GM19395 (cell line): ENCODE measurements around the gene FBXL13.
"Not testable (repeated sequence)": the region's sequence is repeated elsewhere in the genome, so short reads cannot be mapped to it uniquely, and the experiment has no call there.

Experiments used
- ATAC-seq: cut with Tn5 transposase; IDR thresholded peaks from one replicate; pipeline ENCODE4 v1.9.1; 2021; ENCODE audit warnings: mild to moderate bottlenecking, moderate library complexity; ENCODE audit not compliant: unreplicated experiment

The FBXL13 gene

GRCh38 chr7:103080923-103081322 is 6.3 kb upstream of the FBXL13 start:
- ATAC-seq: no peak

- no peak for ATAC-seq
Measured at GRCh38 chr7:103079836-103080235, 5.2 kb upstream of the FBXL13 start.

- ATAC-seq: not testable (repeated sequence)
Measured at GRCh38 chr7:103078226-103078625, 3.6 kb upstream of the FBXL13 start.

- no peak for ATAC-seq
Measured at GRCh38 chr7:103077318-103077717, 2.7 kb upstream of the FBXL13 start.

- ATAC-seq: no peak
Measured at GRCh38 chr7:103076764-103077163, 2.2 kb upstream of the FBXL13 start.

GRCh38 chr7:103075337-103075918 is 832 bp upstream of the FBXL13 start:
- ATAC-seq: peak; percentile 51

- no peak for ATAC-seq
Measured at GRCh38 chr7:103073989-103074518, 542 bp downstream of the FBXL13 start.

GRCh38 chr7:103071000-103071399 is 3.6 kb downstream of the FBXL13 start:
- no peak for ATAC-seq

DNA sequence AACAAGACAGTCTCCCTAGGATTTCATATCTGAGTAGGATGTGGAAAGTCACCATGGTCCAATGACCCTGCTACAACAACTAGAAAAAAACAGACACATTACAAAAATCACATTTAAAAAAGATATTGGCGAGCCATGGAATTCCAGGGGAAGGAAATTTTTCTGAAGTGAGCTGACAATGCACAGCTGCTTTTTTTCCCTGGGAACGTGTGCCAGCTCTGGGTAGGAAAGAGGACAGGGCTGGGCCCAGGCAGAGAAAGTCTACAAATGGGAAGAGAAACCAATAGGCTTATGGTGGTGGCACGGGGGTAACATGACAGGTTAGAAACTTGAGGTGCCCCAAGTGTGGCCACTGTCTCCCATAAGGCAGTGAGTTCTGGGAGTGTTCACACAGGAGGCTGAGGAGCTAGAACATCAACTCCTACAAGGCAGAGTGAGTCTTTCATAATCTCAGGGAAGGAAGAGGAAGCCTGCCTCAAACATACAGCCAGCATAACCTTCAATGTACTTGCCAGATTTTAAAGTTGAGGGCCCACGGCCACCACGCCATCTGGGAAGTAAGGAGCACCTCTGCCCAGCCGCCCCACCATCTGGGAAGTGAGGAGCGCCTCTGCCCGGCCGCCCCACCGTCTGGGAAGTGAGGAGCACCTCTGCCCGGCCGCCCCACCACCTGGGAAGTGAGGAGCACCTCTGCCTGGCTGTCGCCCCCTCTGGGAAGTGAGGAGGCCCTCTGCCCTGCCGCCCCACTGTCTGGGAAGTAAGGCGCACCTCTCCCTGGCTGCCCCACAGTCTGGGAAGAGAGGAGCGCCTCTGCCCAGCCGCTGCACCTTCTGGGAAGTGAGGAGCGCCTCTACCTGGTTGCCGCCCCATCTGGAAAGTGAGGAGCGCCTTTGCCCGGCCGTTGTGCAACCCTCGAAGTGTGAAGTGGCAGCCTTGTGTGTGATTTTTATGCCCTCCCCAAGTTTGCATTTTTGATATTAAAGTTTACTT is 5.9 kb downstream of the FBXL13 start:
- ATAC-seq: no peak

DNA sequence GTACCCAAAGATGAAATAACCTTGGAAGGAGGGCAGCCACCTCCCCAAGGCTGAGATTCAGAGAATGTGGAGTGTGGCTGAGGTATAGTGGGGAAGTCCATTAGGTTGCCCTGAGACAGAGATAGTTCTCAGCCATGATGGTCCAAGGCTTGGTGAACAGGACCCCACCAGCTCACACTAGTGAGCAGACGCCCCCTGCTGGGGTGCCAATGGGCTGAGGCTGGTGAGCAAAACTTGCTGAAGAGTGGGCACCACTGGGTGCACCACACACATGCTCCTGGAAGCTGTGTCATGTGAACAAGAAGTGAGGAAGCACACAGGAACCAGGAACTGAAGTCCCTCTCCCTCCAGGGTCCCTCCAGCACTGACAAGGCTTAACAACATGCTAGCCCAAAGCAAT is 8.9 kb downstream of the FBXL13 start:
- ATAC-seq: no peak

DNA sequence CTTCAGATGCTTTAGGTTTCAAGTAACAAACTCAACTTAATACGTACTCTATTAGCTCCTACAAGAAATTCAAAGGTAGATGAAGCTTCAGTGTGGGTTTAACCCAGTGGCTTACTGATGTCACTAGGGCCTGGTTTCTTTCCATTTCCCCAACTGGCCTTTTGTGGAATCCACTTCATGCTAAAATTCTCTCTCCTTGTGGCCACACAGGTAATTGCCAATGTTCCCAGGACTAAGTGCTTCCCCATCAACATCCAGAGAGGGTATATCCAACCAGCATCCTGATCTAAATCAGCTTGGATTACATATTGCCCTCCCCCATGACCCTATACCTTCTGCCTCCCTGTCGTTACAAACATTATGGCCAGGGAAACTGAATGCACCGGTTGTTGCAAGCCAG is 10.7 kb downstream of the FBXL13 start:
- no peak for ATAC-seq

DNA sequence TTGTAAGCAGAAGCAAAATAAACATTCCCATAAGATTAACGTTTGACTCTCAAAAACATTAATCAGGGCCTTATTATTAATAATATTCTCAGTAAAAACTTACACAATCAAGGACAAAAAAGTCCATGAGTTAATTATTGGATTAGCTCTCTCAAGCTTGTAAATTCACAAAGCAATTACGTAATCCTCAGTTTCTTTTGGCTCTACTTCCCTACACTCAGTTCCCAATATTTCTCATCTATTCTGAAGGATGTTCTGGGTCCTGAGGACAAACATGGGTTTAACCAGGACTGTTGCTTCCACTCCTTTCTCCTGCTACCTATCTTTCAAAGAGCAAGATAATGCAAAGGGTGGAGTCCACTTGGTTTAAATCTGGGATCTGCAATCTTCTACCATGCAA is 15.1 kb downstream of the FBXL13 start:
- no peak for ATAC-seq

DNA sequence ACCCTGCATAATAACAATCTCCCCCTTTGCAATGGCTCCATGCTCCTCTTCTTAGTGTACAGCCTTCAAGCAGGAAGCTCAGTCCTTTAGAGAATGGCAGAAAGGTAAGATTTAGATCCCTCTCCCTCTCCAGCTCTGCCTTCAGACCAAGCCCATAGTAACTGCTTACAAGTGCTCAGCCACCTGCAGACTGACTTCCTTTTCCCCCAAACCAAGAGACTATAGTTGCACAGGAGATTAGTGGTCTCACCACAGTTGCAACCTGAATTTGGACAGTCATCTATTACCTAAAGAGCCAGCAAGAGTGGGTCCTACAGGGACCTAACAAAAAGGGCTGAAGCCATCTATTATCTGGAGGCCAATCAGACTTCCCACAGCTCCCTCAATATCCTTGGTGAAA is 16.5 kb downstream of the FBXL13 start:
- no peak for ATAC-seq

DNA sequence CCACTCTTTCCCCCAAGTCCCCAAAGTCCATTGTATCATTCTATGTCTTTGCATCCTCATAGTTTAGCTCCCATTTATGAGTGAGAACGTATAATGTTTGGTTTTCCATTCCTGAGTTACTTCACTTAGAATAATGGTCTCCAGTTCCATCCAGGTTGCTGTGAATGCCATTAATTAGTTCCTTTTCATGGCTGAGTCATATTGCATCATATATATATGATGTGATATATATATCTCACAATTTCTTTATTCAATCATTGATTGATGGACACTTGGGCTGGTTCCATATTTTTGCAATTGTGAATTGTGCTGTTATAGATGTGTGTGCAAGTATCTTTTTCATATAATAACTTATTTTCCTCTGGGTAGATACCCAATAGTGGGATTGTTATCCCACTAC is 18.6 kb downstream of the FBXL13 start:
- not testable (repeated sequence) for ATAC-seq

DNA sequence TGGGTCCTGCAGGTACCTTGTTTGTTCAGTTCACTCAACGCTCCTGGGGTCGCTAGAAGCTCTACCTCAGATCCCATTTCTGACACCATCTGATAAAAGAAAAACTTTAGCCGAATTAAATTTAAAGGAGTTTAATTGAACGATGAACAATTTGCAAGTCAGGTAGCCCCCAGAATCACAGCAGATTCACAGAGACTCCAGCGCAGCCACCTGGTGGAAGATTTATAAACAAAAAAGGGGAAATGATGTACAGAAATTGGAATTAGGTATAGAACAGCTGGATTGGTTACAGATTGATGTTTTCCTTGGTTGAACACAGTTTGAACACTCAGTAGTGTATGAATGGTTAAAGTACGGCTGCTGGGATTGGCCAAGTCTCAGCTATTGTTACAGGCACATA is 23.1 kb downstream of the FBXL13 start:
- ATAC-seq: no peak

DNA sequence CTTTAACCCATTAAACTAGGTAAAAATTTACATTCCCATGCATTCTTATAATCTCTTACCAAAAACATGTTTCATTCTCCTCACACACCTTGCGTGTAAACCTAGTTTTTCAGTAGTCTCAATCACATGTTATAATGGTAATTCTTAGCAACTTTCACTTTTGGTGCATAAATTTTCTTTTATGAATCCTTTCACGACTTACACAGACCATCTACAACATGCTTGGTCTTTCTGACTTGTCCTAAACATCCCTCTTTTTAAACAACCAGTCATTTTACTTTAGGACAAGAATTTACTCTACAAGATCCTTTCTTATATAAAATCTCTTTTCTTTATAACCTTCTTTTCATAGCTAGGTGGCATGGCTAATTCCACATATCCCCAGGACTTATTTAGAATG is 25.8 kb downstream of the FBXL13 start:
- ATAC-seq: no peak

DNA sequence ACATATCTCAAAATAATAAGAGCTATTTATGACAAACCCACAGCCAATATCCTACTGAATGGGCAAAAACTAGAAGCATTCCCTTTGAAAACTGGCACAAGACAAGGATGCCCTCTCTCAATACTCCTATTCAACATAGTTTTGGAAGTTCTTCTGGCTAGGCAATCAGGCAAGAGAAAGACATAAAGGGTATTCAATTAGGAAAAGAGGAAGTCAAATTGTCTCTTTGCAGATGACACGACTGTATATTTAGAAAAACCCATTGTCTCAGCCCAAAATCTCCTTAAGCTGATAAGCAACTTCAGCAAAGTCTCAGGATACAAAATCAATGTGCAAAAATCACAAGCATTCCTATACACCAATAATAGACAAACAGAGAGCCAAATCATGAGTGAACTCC is 32.8 kb downstream of the FBXL13 start:
- ATAC-seq: not testable (repeated sequence)

DNA sequence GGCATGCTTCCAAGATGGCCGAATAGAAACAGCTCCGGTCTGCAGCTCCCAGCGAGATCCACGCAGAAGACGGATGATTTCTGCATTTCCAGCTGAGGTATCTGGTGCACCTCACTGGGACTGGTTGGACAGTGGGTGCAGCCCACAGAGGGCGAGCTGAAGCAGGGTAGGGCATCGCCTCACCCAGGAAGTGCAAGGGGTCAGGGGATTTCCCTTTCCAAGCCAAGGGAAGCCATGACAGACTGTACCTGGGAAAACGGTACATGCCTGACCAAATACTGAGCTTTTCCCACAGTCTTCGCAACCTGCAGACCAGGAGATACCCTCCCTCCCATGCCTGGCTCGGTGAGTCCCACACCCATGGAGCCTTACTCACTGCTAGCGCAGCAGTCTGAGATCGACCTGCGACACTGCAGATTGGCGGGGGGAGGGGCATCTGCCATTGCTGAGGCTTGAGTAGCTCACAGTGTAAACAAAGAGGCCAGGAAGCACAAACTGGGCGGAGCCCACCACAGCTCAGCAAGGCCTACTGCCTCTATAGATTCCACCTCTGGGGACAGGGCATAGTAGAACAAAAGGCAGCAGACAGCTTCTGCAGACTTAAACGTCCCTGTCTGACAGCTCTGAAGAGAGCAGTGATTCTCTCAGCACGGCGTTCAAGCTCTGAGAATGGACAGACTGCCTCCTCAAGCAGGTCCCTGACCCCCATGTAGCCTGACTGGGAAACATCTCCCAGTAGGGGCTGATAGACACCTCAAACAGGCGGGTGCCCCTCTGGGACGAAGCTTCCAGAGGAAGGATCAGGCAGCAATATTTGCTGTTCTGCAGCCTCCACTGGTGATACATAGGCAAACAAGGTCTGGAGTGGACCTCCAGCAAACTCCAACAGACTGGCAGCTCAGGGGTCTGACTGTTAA is 36.5 kb downstream of the FBXL13 start:
- not testable (repeated sequence) for ATAC-seq

- no peak for ATAC-seq
Measured at GRCh38 chr7:103037476-103037822, 37.1 kb downstream of the FBXL13 start.

DNA sequence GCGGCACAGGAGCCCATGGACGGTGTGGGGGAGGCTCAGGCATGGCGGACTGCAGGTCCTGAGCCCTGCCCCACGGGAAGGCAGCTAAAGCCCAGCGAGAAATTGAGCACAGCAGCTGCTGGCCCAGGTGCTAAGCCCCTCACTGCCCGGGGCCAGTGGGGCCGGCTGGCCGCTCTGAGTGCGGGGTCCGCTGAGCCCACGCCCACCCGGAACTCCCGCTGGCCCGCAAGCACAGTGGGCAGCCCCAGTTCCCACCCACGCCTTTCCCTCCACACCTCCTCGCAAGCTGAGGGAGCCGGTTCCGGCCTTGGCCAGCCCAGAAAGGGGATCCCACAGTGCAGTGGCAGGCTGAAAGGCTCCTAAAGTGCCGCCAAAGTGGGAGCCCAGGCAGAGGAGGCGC is 40.3 kb downstream of the FBXL13 start:
- ATAC-seq: not testable (repeated sequence)

DNA sequence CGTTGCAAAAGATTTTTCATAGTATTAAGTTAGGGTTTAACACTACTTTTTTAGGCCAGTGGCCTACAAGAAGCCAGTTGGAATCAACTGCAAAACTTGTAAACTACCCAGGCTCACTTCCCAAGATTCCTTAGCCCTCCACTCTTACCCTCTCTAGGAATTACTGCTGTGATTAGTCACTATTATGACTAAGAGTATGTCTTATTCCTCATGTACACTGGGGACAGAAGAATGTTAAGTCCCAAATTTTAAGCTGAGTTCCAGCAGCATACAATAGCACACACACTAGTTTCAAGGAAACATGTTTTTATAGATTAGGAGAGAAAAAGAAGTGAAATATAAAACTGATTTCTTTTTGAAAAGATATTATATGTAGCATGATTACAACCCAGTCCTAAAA is 42.8 kb downstream of the FBXL13 start:
- no peak for ATAC-seq
